ENCODE data around the gene PARP3. TPM values are rescaled to one million over a fixed set of nuclear protein-coding genes. Genes with fewer than 3 reads are reported as not detected.

PARP3 gene
- total and polyA plus RNA-seq, 10 of the 15 experiments (the other 5 are each of a cell fraction or from before 2014, with no cell fraction given): 2.1 to 31.2 (median 19.5) TPM

DNA sequence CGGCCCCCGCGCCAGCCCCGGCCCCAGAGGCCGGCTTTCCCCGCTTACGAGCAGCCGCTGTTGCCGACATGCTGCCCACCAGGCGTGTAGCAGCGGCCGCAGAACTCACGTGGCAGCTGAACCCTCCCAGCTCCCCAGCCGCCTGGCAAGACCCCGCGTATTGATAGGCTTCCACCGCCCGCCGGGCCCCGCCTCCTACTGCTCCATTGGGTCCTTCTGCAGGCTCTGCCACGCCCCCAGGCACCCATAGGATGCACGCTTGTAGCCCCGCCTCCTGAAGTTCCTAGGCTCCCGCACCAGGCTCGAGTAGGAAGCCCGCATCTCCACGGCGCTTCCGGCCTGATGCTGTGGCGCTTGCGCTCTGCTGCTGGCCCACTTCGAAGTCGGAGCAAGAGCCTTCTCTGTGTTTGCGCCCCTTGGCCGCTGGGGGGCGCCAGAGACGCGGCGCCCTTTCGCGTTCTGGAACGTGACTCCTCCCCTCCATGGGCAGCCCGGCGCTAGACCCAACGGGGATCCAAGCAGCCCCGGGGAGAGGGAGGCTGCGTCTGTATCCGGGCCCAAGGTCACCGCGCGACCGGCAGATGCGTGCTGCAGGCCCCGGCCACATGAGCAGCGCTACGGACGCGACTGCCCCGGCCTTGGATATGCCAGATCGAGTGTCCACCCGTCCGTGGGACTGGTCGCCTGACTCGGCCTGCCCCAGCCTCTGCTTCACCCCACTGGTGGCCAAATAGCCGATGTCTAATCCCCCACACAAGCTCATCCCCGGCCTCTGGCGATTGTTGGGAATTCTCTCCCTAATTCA lies at the start of gene PARP3, which contains the start of gene RRP9 (continued):
- TF ChIP-seq PML (IDR thresholded peaks at IDR 0.05; ENCODE audit: low read length) (no peak; the same call in 1 of the 2 replicates), ETV6 (conservative IDR thresholded peaks at IDR 0.05 in 1 of 2, IDR thresholded peaks at IDR 0.05 in 1 of 2; ENCODE audit: borderline replicate concordance in 1 of 2, low read depth in 1 of 2) (no peak), YBX1 (IDR thresholded peaks at IDR 0.05) (no peak), ZNF217 (IDR thresholded peaks at IDR 0.05) (peak; percentile 14; the same call in 1 of the 2 replicates), CEBPB (IDR thresholded peaks at IDR 0.05; ENCODE audit: borderline replicate concordance in 1 of 2, low read depth in 2 of 2, low read length in 2 of 2) (no peak), SREBF1 (IDR thresholded peaks at IDR 0.05; ENCODE audit: low read length) (no peak), BHLHE40 (IDR thresholded peaks at IDR 0.05; ENCODE audit: borderline replicate concordance in 1 of 2, low read depth in 2 of 2, low read length in 1 of 2) (peak; percentile 88 to 94), HDAC6 (IDR thresholded peaks at IDR 0.05; ENCODE audit: unreplicated experiment) (no peak), SP1 (IDR thresholded peaks at IDR 0.05; ENCODE audit: low read depth, low read length) (peak; percentile 98), CHD1 (IDR thresholded peaks at IDR 0.05; ENCODE audit: low read depth, low read length) (no peak), TARDBP (IDR thresholded peaks at IDR 0.05; ENCODE audit: borderline replicate concordance) (no peak), NR2F1 (conservative IDR thresholded peaks at IDR 0.05) (peak; percentile 83), POLR2AphosphoS2 (IDR thresholded peaks at IDR 0.05; ENCODE audit: low read depth, low read length) (peak; percentile 37; the same call in 1 of the 2 replicates), BRCA1 (IDR thresholded peaks at IDR 0.05; ENCODE audit: low read depth, low read length) (no peak)
- TF ChIP-seq, protein P1, sequence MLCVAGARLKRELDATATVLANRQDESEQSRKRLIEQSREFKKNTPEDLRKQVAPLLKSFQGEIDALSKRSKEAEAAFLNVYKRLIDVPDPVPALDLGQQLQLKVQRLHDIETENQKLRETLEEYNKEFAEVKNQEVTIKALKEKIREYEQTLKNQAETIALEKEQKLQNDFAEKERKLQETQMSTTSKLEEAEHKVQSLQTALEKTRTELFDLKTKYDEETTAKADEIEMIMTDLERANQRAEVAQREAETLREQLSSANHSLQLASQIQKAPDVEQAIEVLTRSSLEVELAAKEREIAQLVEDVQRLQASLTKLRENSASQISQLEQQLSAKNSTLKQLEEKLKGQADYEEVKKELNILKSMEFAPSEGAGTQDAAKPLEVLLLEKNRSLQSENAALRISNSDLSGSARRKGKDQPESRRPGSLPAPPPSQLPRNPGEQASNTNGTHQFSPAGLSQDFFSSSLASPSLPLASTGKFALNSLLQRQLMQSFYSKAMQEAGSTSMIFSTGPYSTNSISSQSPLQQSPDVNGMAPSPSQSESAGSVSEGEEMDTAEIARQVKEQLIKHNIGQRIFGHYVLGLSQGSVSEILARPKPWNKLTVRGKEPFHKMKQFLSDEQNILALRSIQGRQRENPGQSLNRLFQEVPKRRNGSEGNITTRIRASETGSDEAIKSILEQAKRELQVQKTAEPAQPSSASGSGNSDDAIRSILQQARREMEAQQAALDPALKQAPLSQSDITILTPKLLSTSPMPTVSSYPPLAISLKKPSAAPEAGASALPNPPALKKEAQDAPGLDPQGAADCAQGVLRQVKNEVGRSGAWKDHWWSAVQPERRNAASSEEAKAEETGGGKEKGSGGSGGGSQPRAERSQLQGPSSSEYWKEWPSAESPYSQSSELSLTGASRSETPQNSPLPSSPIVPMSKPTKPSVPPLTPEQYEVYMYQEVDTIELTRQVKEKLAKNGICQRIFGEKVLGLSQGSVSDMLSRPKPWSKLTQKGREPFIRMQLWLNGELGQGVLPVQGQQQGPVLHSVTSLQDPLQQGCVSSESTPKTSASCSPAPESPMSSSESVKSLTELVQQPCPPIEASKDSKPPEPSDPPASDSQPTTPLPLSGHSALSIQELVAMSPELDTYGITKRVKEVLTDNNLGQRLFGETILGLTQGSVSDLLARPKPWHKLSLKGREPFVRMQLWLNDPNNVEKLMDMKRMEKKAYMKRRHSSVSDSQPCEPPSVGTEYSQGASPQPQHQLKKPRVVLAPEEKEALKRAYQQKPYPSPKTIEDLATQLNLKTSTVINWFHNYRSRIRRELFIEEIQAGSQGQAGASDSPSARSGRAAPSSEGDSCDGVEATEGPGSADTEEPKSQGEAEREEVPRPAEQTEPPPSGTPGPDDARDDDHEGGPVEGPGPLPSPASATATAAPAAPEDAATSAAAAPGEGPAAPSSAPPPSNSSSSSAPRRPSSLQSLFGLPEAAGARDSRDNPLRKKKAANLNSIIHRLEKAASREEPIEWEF (IDR thresholded peaks at IDR 0.05; ENCODE audit: insufficient replicate concordance, low read depth, low read length): no peak
- TF ChIP-seq, protein P2, sequence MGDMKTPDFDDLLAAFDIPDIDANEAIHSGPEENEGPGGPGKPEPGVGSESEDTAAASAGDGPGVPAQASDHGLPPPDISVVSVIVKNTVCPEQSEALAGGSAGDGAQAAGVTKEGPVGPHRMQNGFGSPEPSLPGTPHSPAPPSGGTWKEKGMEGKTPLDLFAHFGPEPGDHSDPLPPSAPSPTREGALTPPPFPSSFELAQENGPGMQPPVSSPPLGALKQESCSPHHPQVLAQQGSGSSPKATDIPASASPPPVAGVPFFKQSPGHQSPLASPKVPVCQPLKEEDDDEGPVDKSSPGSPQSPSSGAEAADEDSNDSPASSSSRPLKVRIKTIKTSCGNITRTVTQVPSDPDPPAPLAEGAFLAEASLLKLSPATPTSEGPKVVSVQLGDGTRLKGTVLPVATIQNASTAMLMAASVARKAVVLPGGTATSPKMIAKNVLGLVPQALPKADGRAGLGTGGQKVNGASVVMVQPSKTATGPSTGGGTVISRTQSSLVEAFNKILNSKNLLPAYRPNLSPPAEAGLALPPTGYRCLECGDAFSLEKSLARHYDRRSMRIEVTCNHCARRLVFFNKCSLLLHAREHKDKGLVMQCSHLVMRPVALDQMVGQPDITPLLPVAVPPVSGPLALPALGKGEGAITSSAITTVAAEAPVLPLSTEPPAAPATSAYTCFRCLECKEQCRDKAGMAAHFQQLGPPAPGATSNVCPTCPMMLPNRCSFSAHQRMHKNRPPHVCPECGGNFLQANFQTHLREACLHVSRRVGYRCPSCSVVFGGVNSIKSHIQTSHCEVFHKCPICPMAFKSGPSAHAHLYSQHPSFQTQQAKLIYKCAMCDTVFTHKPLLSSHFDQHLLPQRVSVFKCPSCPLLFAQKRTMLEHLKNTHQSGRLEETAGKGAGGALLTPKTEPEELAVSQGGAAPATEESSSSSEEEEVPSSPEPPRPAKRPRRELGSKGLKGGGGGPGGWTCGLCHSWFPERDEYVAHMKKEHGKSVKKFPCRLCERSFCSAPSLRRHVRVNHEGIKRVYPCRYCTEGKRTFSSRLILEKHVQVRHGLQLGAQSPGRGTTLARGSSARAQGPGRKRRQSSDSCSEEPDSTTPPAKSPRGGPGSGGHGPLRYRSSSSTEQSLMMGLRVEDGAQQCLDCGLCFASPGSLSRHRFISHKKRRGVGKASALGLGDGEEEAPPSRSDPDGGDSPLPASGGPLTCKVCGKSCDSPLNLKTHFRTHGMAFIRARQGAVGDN (IDR thresholded peaks at IDR 0.05): peak; percentile 91
- TF ChIP-seq, protein P3, sequence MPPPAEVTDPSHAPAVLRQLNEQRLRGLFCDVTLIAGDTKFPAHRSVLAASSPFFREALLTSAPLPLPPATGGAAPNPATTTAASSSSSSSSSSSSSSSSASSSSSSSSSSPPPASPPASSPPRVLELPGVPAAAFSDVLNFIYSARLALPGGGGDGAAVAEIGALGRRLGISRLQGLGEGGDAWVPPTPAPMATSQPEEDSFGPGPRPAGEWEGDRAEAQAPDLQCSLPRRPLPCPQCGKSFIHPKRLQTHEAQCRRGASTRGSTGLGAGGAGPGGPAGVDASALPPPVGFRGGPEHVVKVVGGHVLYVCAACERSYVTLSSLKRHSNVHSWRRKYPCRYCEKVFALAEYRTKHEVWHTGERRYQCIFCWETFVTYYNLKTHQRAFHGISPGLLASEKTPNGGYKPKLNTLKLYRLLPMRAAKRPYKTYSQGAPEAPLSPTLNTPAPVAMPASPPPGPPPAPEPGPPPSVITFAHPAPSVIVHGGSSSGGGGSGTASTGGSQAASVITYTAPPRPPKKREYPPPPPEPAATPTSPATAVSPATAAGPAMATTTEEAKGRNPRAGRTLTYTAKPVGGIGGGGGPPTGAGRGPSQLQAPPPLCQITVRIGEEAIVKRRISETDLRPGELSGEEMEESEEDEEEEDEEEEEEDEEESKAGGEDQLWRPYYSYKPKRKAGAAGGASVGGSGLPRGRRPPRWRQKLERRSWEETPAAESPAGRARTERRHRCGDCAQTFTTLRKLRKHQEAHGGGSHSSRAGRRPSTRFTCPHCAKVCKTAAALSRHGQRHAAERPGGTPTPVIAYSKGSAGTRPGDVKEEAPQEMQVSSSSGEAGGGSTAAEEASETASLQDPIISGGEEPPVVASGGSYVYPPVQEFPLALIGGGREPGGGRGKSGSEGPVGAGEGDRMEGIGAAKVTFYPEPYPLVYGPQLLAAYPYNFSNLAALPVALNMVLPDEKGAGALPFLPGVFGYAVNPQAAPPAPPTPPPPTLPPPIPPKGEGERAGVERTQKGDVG (CRISPR knock-in tag; IDR thresholded peaks at IDR 0.05): no peak

Measured in GM12878 (cell line).